H1 (cell line): ENCODE measurements around the gene MRPL42. TPM values are rescaled to one million over a fixed set of nuclear protein-coding genes. Genes with fewer than 3 reads are reported as not detected.

Source experiments
- CTCF ChIA-PET: fragments of 300-600 bp; sonication (Branson Sonifier 250); formaldehyde crosslinking; loops from one replicate; lab custom pipeline; 2021; ENCODE audit not compliant: partially characterized antibody; lab: Charles Lee
- POLR2A ChIA-PET: fragments of 300-600 bp; sonication (Branson Sonifier 250); formaldehyde crosslinking; loops from one replicate; lab custom pipeline; 2021; ENCODE audit warnings: inconsistent platforms; ENCODE audit not compliant: partially characterized antibody; lab: Charles Lee
- DNase-seq, 2 experiments: peaks; one replicate each; pipeline versions ENCODE4 v3.0.0 to v3.0.0-alpha.2; 2010 to 2022; ENCODE audit warnings: low spot score in 2 of 2, low read depth in 1 of 2, mixed read lengths in 1 of 2
- FAIRE-seq: peaks from 2 replicates; lab custom pipeline; 2011; peaks lifted over from hg19 to GRCh38; lab: Jason Lieb, UNC
- H2AFZ ChIP-seq: 2 replicates; pipeline ENCODE4 v1.8.1; 2012; ENCODE audit warnings: low read length, inconsistent platforms
- H2AK5ac ChIP-seq: 2 replicates; pipeline ENCODE4 v1.6.1; 2013; ENCODE audit warnings: low read depth, low read length
- H2BK120ac ChIP-seq: replicated peaks from 2 replicates; pipeline ENCODE3; 2013; ENCODE audit warnings: low read depth, low read length, inconsistent platforms
- H2BK12ac ChIP-seq: 2 replicates; pipeline ENCODE4 v1.6.1; 2013; ENCODE audit warnings: low read depth, low read length
- H2BK15ac ChIP-seq: 2 replicates; pipeline ENCODE4 v1.6.1; 2013; ENCODE audit warnings: low read length
- H2BK20ac ChIP-seq: 2 replicates; pipeline ENCODE4 v1.6.1; 2013; ENCODE audit warnings: low read length
- H2BK5ac ChIP-seq: 2 replicates; pipeline ENCODE4 v1.6.1; 2013; ENCODE audit warnings: low read depth, low read length
- H3K14ac ChIP-seq: 2 replicates; pipeline ENCODE4 v1.6.1; 2013; ENCODE audit warnings: inconsistent platforms; ENCODE audit not compliant: insufficient read length
- H3K18ac ChIP-seq: 2 replicates; pipeline ENCODE4 v1.6.1; 2013; ENCODE audit warnings: low read length; ENCODE audit errors: extremely low read depth
- H3K23ac ChIP-seq: 2 replicates; pipeline ENCODE4 v1.6.1; 2013; ENCODE audit warnings: inconsistent platforms; ENCODE audit not compliant: insufficient read length
- H3K23me2 ChIP-seq: 2 replicates; pipeline ENCODE4 v1.6.1; 2013; ENCODE audit warnings: low read depth, low read length
- H3K27ac ChIP-seq: 2 replicates; pipeline ENCODE4 v1.6.1; 2011; ENCODE audit warnings: low read depth, low read length, inconsistent platforms
- H3K27me3 ChIP-seq, 4 experiments: replicated peaks in 1 of 4; 1 replicate in 1 of 4; 2 replicates in 3 of 4; pipeline versions ENCODE4 v1.6.1 to v1.8.1; 2011 to 2013; ENCODE audit warnings: low read length in 3 of 4, mild to moderate bottlenecking in 3 of 4, inconsistent platforms in 2 of 4, mixed read lengths in 2 of 4, moderate library complexity in 1 of 4; ENCODE audit not compliant: control insufficient read depth in 3 of 4, insufficient read depth in 3 of 4; ENCODE audit errors: extremely low read depth in 1 of 4
- H3K36me3 ChIP-seq, 4 experiments: 2 replicates each; pipeline versions ENCODE4 v1.6.1 to v1.8.1; 2011 to 2013; ENCODE audit warnings: mild to moderate bottlenecking in 4 of 4, low read length in 3 of 4, moderate library complexity in 2 of 4, control low read depth in 1 of 4, inconsistent platforms in 1 of 4; ENCODE audit not compliant: insufficient read depth in 4 of 4, control insufficient read depth in 2 of 4
- H3K4ac ChIP-seq: replicated peaks from 2 replicates; pipeline ENCODE3; 2013; ENCODE audit warnings: low read length, low read depth, mixed read lengths, inconsistent platforms; ENCODE audit not compliant: insufficient read length
- H3K4me1 ChIP-seq, 4 experiments: replicated peaks in 1 of 4; 1 replicate in 1 of 4; 2 replicates in 3 of 4; pipeline versions ENCODE4 v1.6.1 to v1.8.1; 2011 to 2013; ENCODE audit warnings: low read length in 3 of 4, inconsistent platforms in 2 of 4, mixed read lengths in 1 of 4; ENCODE audit not compliant: insufficient read depth in 4 of 4, control insufficient read depth in 3 of 4
- H3K4me2 ChIP-seq, 2 experiments: 2 replicates each; pipeline versions ENCODE4 v1.6.1 to v1.8.1; 2011 to 2013; ENCODE audit warnings: low read depth in 2 of 2, low read length in 2 of 2, control low read depth in 1 of 2, inconsistent platforms in 1 of 2, mild to moderate bottlenecking in 1 of 2; ENCODE audit not compliant: insufficient read depth in 1 of 2
- H3K4me3 ChIP-seq, 4 experiments: fragments of 200-600, 300-600 bp in 1 of 4; sonication (generic), shearing (Covaris generic), sonication (Bioruptor Twin) in 1 of 4; 2 replicates each; pipeline versions ENCODE4 v1.5.1 to v1.8.1; 2011 to 2016; ENCODE audit warnings: low read length in 4 of 4, low read depth in 3 of 4, control low read depth in 2 of 4, inconsistent platforms in 2 of 4, mild to moderate bottlenecking in 2 of 4, mixed read lengths in 1 of 4, moderate library complexity in 1 of 4; ENCODE audit not compliant: insufficient read depth in 2 of 4; ENCODE audit errors: extremely low read depth in 1 of 4
- H3K56ac ChIP-seq: replicated peaks from 2 replicates; pipeline ENCODE3; 2013; ENCODE audit warnings: low read depth, mild to moderate bottlenecking, mixed read lengths, low read length, inconsistent platforms; ENCODE audit not compliant: insufficient read length
- H3K79me1 ChIP-seq: 2 replicates; pipeline ENCODE4 v1.6.1; 2013; ENCODE audit warnings: low read depth, low read length, control low read depth
- H3K79me2 ChIP-seq, 2 experiments: 2 replicates each; pipeline versions ENCODE4 v1.6.1 to v1.8.1; 2012 to 2013; ENCODE audit warnings: low read length in 2 of 2, mild to moderate bottlenecking in 2 of 2, inconsistent platforms in 1 of 2; ENCODE audit not compliant: insufficient read depth in 2 of 2, control insufficient read depth in 1 of 2
- H3K9ac ChIP-seq, 4 experiments: replicated peaks in 1 of 4; 1 replicate in 1 of 4; 2 replicates in 3 of 4; pipeline versions ENCODE4 v1.6.1 to v1.8.1; 2011 to 2013; ENCODE audit warnings: low read depth in 3 of 4, low read length in 3 of 4, control low read depth in 2 of 4, mild to moderate bottlenecking in 2 of 4, moderate library complexity in 2 of 4, inconsistent platforms in 1 of 4; ENCODE audit errors: extremely low read depth in 1 of 4
- H3K9me3 ChIP-seq, 2 experiments: 2 replicates each; pipeline versions ENCODE4 v1.6.1 to v1.8.1; 2012 to 2013; ENCODE audit warnings: mild to moderate bottlenecking in 2 of 2, moderate library complexity in 2 of 2, control low read depth in 1 of 2, inconsistent platforms in 1 of 2, low read depth in 1 of 2, low read length in 1 of 2, mixed read lengths in 1 of 2; ENCODE audit not compliant: insufficient read depth in 2 of 2
- H4K20me1 ChIP-seq, 2 experiments: replicated peaks in 1 of 2; 2 replicates each; pipeline versions ENCODE3 to v1.8.1; 2011 to 2013; ENCODE audit warnings: inconsistent platforms in 2 of 2, low read length in 2 of 2, mild to moderate bottlenecking in 1 of 2; ENCODE audit not compliant: insufficient read depth in 2 of 2, control insufficient read depth in 1 of 2
- H4K5ac ChIP-seq: 2 replicates; pipeline ENCODE4 v1.6.1; 2013; ENCODE audit warnings: low read length, low read depth, mixed read lengths, inconsistent platforms; ENCODE audit not compliant: insufficient read length
- H4K8ac ChIP-seq: 2 replicates; pipeline ENCODE4 v1.8.0; 2013; ENCODE audit warnings: mild to moderate bottlenecking, moderate library complexity, low read length, inconsistent platforms; ENCODE audit not compliant: insufficient read depth; ENCODE audit errors: extremely low read depth
- H4K91ac ChIP-seq: replicated peaks from 2 replicates; pipeline ENCODE3; 2013; ENCODE audit warnings: low read length, mixed read lengths, inconsistent platforms; ENCODE audit not compliant: insufficient read length
- HDAC2 ChIP-seq, 2 experiments: fragments of 300-600 bp in 1 of 2; sonication (generic) in 1 of 2; IDR thresholded peaks; 2 replicates each; pipeline ENCODE4 v1.6.1; 2011 to 2012; ENCODE audit warnings: low read depth in 2 of 2, low read length in 2 of 2, mild to moderate bottlenecking in 2 of 2, moderate library complexity in 2 of 2, borderline replicate concordance in 1 of 2, inconsistent platforms in 1 of 2
- NANOG ChIP-seq: IDR thresholded peaks from 2 replicates; pipeline ENCODE4 v1.6.1; 2011; ENCODE audit warnings: low read length, low read depth, mild to moderate bottlenecking, inconsistent platforms; ENCODE audit not compliant: insufficient read depth, poor library complexity, severe bottlenecking
- SP4 ChIP-seq: IDR thresholded peaks from 2 replicates; pipeline ENCODE4 v1.6.1; 2012; ENCODE audit warnings: low read length, inconsistent platforms
- TCF12 ChIP-seq: IDR thresholded peaks from 2 replicates; pipeline ENCODE4 v1.6.1; 2011; ENCODE audit warnings: low read depth, mild to moderate bottlenecking, low read length
- WGBS, 2 experiments: shearing (Covaris generic) in 1 of 2; methylation state at CpG; one replicate each; pipeline versions ENCODE4 v1.1.6 to v1.1.7; 2013 to 2015; ENCODE audit warnings: low lambda C conversion rate in 2 of 2, mixed read lengths in 2 of 2, inconsistent platforms in 1 of 2, low coverage in 1 of 2, missing lambda C conversion rate in 1 of 2; ENCODE audit not compliant: insufficient replicate concordance in 2 of 2, insufficient coverage in 1 of 2, insufficient read length in 1 of 2; ENCODE audit errors: extremely low coverage in 1 of 2, missing lambda C conversion rate in 1 of 2; 5-methylcytosine and 5-hydroxymethylcytosine counted together
- polyA plus RNA-seq, 7 experiments: library from polyadenylated mRNA; depleted of rRNA in 3 of 7; stranded (reverse) in 5 of 7; unstranded in 2 of 7; fragments of >200 nt in 5 of 7; fragments of 200-250 nt in 2 of 7; gene quantifications; 1 replicate in 5 of 7; 2 replicates in 1 of 7; 4 replicates in 1 of 7; pipeline versions ENCODE4 v1.2.1 to v1.2.3, GENCODE V29; 2011 to 2013; ENCODE audit warnings: missing spikeins in 2 of 7, mixed read lengths in 2 of 7
- total RNA-seq: library from RNA; stranded (reverse); fragmentation: NEBNext Ultra II Directional; extraction: Animal tissue kit (Norgen Biotek cat#: 25700); gene quantifications from 2 replicates; pipeline ENCODE4 v1.2.1, GENCODE V29; 2021

Gene MRPL42
- total and polyA plus RNA-seq, 2 of the 8 experiments (the other 6 are each of a cell fraction or from before 2014, with no cell fraction given) = 110 to 176 TPM

GRCh38 chr12:93468008-93468371, 676 bp downstream of the MRPL42 start:
- Histone ChIP-seq H2AK5ac (peak overlapping the region; percentile 6; the same call in 1 of the 2 replicates), H3K27ac (peak overlapping the region; percentile 98), H3K56ac (peak overlapping the region; percentile 2), H3K79me1 (no peaks in the 10 kb centered on the region; the same call in 1 of the 2 replicates), H4K8ac (peak overlapping the region; percentile 100; the same call in 1 of the 2 replicates), H2BK120ac (no peak overlapping the region), H3K14ac (no peak overlapping the region), H3K36me3 (peaks cover 5 to 29% (median 8%) of the 10 kb centered on the region in 4 experiments; a peak in 7 of 8 replicates), H3K18ac (0 out of 2 replicates have a peak overlapping the region, but pooled peaks have one; percentile 39), H3K4ac (peak overlapping the region; percentile 55), H2BK5ac (0 out of 2 replicates have a peak overlapping the region, but pooled peaks have one; percentile 97), H3K4me3 (peak overlapping the region; percentile 84 to 99 (median 94)), H4K20me1 (no peaks in the 10 kb centered on the region), H3K79me2 (peaks cover 17 to 56% of the 10 kb centered on the region in 2 experiments; a peak in 3 of 4 replicates), H4K91ac (no peak overlapping the region), H2BK12ac (no peak overlapping the region; the same call in 1 of the 2 replicates), H2BK20ac (no peak overlapping the region), H3K9me3 (no peaks in the 10 kb centered on the region), H3K23me2 (peaks cover 3% of the 10 kb centered on the region; the same call in 1 of the 2 replicates), H3K27me3 (no peaks in the 10 kb centered on the region), H2BK15ac (no peak overlapping the region), H3K23ac (no peak overlapping the region), H4K5ac (peak overlapping the region; percentile 85), H3K4me2 (peak overlapping the region; percentile 62 to 80), H2AFZ (no peak overlapping the region), H3K4me1 (no peaks in the 10 kb centered on the region), H3K9ac (peak overlapping the region; percentile 80 to 100 (median 97))
- ChIA-PET POLR2A (interaction anchor here (0.6 to 2.1 kb wide), 11 partner anchors 9 to 1874 kb away, joined by 3 to 12 read pairs (median 5); partner anchors contain the start of gene UBE2N), CTCF (interaction anchor here (0.6 to 1.8 kb wide), 2 partner anchors 10 to 1462 kb away, joined by 4 to 5 read pairs; no protein-coding TSS in a partner anchor)
- 4% methylated on average over 7 of the region's 7 CpGs; no CpG with 5 or more reads in 1 of the 2 experiments for WGBS, 2 experiments
- no peak for DNase-seq
- no peak for FAIRE-seq
- TF ChIP-seq HDAC2 (IDR thresholded peaks at IDR 0.05; ENCODE audit: borderline replicate concordance in 1 of 2, low read depth in 2 of 2, low read length in 2 of 2) = no peak
- no peak for TF ChIP-seq NANOG
- no peak for TF ChIP-seq SP4
- TF ChIP-seq TCF12 = no peak
